ENCODE measurements around the gene KREMEN1. TPM values are rescaled to one million over a fixed set of nuclear protein-coding genes. Genes with fewer than 3 reads are reported as not detected.

The KREMEN1 gene
- total and polyA plus RNA-seq, 12 donors, result 4.3 to 58.7 (median 27.8) TPM

DNA sequence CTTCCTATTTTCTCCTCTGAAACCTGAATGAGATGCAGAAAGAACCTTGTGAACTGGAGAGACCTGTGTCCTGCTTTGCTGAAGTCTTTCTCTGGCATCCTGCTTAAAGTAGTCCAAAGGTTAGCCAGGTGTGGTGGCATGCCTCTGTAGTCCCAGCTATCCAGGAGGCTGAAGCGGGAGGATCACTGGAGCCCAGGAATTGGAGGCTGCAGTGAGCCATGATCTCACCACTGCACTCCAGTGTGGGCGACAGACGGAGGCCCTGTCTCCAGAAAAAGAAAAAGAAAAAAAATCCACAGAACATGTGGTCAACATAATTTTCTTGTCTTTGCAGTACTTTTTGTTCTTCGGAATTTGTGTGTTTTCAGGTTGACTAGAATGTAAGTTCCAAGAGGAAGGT, 2.3 kb upstream of the KREMEN1 start:
- peak in 1 of 7 donors; percentile 10 for DNase-seq
- no peaks in the 10 kb centered on the region for H3K27me3 ChIP-seq
- no peak for TF ChIP-seq POLR2A (IDR thresholded peaks at IDR 0.05)
- TF ChIP-seq, protein P1, sequence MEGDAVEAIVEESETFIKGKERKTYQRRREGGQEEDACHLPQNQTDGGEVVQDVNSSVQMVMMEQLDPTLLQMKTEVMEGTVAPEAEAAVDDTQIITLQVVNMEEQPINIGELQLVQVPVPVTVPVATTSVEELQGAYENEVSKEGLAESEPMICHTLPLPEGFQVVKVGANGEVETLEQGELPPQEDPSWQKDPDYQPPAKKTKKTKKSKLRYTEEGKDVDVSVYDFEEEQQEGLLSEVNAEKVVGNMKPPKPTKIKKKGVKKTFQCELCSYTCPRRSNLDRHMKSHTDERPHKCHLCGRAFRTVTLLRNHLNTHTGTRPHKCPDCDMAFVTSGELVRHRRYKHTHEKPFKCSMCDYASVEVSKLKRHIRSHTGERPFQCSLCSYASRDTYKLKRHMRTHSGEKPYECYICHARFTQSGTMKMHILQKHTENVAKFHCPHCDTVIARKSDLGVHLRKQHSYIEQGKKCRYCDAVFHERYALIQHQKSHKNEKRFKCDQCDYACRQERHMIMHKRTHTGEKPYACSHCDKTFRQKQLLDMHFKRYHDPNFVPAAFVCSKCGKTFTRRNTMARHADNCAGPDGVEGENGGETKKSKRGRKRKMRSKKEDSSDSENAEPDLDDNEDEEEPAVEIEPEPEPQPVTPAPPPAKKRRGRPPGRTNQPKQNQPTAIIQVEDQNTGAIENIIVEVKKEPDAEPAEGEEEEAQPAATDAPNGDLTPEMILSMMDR (IDR thresholded peaks at IDR 0.05), result no peak
- intact Hi-C loops (cut with DNase I), result loop anchor here (5.0 to 10.0 kb wide), 2 partner anchors 82 to 84 kb away; no protein-coding TSS in a partner anchor
- no peaks in the 10 kb centered on the region for H3K9me3 ChIP-seq (replicated peaks in 1 of 3)
- H3K27ac ChIP-seq, result no peak overlapping the region
- 98 to 100% (median 98%) methylated on average over 4 of the region's 4 CpGs for WGBS, 4 donors
- H3K36me3 ChIP-seq (replicated peaks in 1 of 2), result no peaks in the 10 kb centered on the region
- no peak overlapping the region for H3K4me3 ChIP-seq
- peaks cover 0 to 35% of the 10 kb centered on the region in 2 donors for H3K4me1 ChIP-seq (replicated peaks in 1 of 2)

DNA sequence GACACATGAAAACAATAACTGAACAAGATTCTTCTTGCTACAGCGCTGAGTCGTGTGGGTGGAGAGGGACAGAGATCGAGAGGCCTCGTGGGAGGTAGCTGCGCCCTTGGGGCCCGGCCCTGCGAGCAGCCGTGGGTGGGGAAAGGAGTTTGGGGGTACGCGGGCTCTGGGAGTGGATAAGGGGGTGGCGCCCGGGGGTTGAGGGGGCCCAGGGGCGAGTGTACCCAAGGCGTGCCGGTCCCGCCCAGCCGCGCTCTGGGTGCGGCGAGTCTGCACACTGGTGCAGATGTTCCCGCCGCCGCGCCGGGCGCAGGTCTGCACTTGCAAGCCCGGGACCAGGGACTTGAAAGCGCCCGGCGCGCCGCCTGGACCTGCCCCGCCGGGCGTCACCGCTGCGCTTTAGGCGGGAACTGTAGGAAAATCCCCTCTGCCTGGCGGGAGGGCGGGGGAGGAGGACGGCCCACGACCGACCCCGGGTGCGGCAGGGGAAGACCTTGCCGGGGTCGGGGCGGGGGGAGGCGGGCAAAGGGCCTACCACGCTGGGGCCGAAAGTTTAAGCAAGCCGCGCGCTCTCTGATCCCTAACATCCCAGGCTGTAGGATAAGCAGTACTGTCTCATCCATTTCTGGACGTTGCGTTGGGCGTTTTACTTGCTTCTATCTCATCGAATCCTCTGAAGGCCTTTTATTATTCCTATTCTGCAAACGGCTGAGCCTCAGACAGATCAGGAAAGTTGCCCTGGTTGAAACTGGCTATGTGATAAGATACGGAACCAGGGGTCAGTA, 1.4 kb upstream of the KREMEN1 start:
- no peak for TF ChIP-seq POLR2A (IDR thresholded peaks at IDR 0.05)
- TF ChIP-seq, protein P1 (IDR thresholded peaks at IDR 0.05), result no peak
- no peaks in the 10 kb centered on the region for H3K27me3 ChIP-seq
- no peak overlapping the region for H3K27ac ChIP-seq
- no peaks in the 10 kb centered on the region for H3K9me3 ChIP-seq (replicated peaks in 1 of 3)
- intact Hi-C loops (cut with DNase I), result loop anchor here (5.0 to 10.0 kb wide), 2 partner anchors 81 to 83 kb away; no protein-coding TSS in a partner anchor
- H3K4me3 ChIP-seq, result peak overlapping the region in 1 of 4 donors; percentile 76
- whole genome bisulfite sequencing, 4 donors, result 24 to 53% (median 37%) methylated on average over 24 to 60 of the region's 60 CpGs
- peak in 1 of 7 donors; percentile 31 for DNase-seq
- no peaks in the 10 kb centered on the region for H3K36me3 ChIP-seq (replicated peaks in 1 of 2)
- peaks cover 0 to 35% of the 10 kb centered on the region in 2 donors for H3K4me1 ChIP-seq (replicated peaks in 1 of 2)

DNA sequence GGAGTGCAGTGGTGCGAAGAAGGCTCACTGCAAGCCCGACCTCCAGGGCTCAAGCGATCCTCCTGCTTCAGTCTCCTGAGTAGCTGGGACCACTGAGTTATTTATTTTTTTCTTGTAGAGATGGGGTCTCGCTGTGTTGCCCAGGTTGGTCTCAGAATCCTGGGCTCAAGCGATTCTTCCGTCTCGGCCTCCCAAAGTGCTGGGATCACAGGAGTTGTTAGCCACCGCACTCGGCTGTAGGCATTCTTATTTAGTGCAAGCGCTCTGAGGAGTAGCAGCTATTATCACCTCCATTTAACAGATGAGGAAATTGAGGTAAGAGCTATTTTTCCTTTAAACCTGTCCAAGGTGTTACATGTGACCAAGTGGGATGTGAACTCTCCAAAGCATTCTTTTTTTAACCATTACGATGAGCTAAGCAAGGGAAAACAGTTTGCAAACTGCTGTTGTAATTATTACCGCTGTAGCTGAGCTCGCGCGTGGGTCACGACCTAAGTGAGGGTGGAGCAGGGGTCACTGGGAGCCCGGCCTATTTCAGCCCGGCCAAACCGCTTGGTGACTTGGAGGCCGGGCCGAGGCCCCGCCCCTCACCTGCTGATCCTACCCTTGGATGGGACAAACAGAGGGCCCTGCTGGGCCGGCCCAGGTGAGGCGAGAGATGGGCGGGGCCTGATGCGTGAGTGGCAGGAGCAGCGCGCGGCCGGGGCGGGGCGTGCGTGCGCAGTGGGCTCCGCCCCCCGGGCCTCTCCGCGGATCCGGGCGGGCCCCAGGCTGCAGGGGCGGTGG, 449 bp upstream of the KREMEN1 start:
- Histone ChIP-seq H3K27me3 (no peaks in the 10 kb centered on the region), H3K9me3 (replicated peaks in 1 of 3) (no peaks in the 10 kb centered on the region), H3K27ac (peak overlapping the region in 1 of 5 donors; percentile 67), H3K4me1 (replicated peaks in 1 of 2) (peaks cover 9 to 42% of the 10 kb centered on the region in 2 donors), H3K4me3 (peak overlapping the region in 1 of 4 donors; percentile 76), H3K36me3 (replicated peaks in 1 of 2) (no peaks in the 10 kb centered on the region)
- DNase-seq, result peak; percentile 75 to 90 (median 88)
- TF ChIP-seq, protein P1 (IDR thresholded peaks at IDR 0.05), result no peak
- no peak for TF ChIP-seq POLR2A (IDR thresholded peaks at IDR 0.05)
- 26 to 63% (median 48%) methylated on average over 16 to 41 of the region's 41 CpGs for WGBS, 4 donors
- intact Hi-C loops (cut with DNase I), result loop anchor here (5.0 to 10.0 kb wide), 2 partner anchors 80 to 82 kb away; no protein-coding TSS in a partner anchor
